ENCODE data around the gene CNNM4. TPM values are rescaled to one million over a fixed set of nuclear protein-coding genes. Genes with fewer than 3 reads are reported as not detected.
A peak's percentile ranks its signal among the peaks of the same experiment; 100 is the strongest.

Gene CNNM4
- total RNA-seq, 2 experiments from 2014 or later, result 5.6 to 6.0 TPM

GRCh38 chr2:96809951-96810782, 49.5 kb downstream of the CNNM4 start:
- H3K27ac Mint-ChIP-seq, result no peak overlapping the region
- H3K27me3 Mint-ChIP-seq (ENCODE audit: low read depth), result no peaks in the 10 kb centered on the region
- peaks cover 1% of the 10 kb centered on the region for H3K36me3 Mint-ChIP-seq (ENCODE audit: low read depth)
- intact Hi-C loops (cut with micrococcal nuclease), result no loop called here
- peaks cover 21% of the 10 kb centered on the region for H3K4me1 Mint-ChIP-seq (ENCODE audit: low read depth)
- CTCF ChIA-PET, result interaction anchor here (1.0 to 1.4 kb wide), 3 partner anchors 10 to 303 kb away, joined by 3 read pairs; partner anchors contain the start of gene ANKRD36
- no peak overlapping the region for H3K4me3 Mint-ChIP-seq
- no peaks in the 10 kb centered on the region for H3K9me3 Mint-ChIP-seq
- DNase-seq, result no peak

GRCh38 chr2:96810783-96811192, 50.1 kb downstream of the CNNM4 start:
- Mint-ChIP-seq H3K36me3 (ENCODE audit: low read depth) (peaks cover 1% of the 10 kb centered on the region), H3K4me1 (ENCODE audit: low read depth) (peaks cover 25% of the 10 kb centered on the region), H3K4me3 (no peak overlapping the region), H3K27ac (no peak overlapping the region), H3K9me3 (no peaks in the 10 kb centered on the region), H3K27me3 (ENCODE audit: low read depth) (no peaks in the 10 kb centered on the region)
- no peak for DNase-seq
- CTCF ChIA-PET, result interaction anchor here (0.7 to 1.4 kb wide), 2 partner anchors 47 kb away, joined by 3 read pairs; partner anchors contain the start of gene ANKRD39
- intact Hi-C loops (cut with micrococcal nuclease), result no loop called here

GRCh38 chr2:96811917-96812316, 51.2 kb downstream of the CNNM4 start:
- CTCF ChIA-PET, result interaction anchor here (1.3 kb wide), 1 partner anchor 10 kb away, joined by 4 read pairs; no protein-coding TSS in a partner anchor
- Mint-ChIP-seq H3K36me3 (ENCODE audit: low read depth) (peaks cover 1% of the 10 kb centered on the region), H3K4me3 (no peak overlapping the region), H3K27me3 (ENCODE audit: low read depth) (no peaks in the 10 kb centered on the region), H3K27ac (no peak overlapping the region), H3K4me1 (ENCODE audit: low read depth) (peaks cover 16% of the 10 kb centered on the region), H3K9me3 (no peaks in the 10 kb centered on the region)
- intact Hi-C loops (cut with micrococcal nuclease), result no loop called here
- DNase-seq, result no peak

GRCh38 chr2:96813656-96814055, 53.0 kb downstream of the CNNM4 start:
- peaks cover 28% of the 10 kb centered on the region for H3K4me1 Mint-ChIP-seq (ENCODE audit: low read depth)
- intact Hi-C loops (cut with micrococcal nuclease), result no loop called here
- no peaks in the 10 kb centered on the region for H3K9me3 Mint-ChIP-seq
- CTCF ChIA-PET, result interaction anchor here (0.8 to 1.0 kb wide), 2 partner anchors 12 to 79 kb away, joined by 3 to 4 read pairs; no protein-coding TSS in a partner anchor
- H3K36me3 Mint-ChIP-seq (ENCODE audit: low read depth), result peaks cover 3% of the 10 kb centered on the region
- no peak overlapping the region for H3K4me3 Mint-ChIP-seq
- no peak overlapping the region for H3K27ac Mint-ChIP-seq
- DNase-seq, result no peak
- H3K27me3 Mint-ChIP-seq (ENCODE audit: low read depth), result no peaks in the 10 kb centered on the region

- Mint-ChIP-seq H3K4me1 (ENCODE audit: low read depth) (peaks cover 47% of the 10 kb centered on the region), H3K9me3 (no peaks in the 10 kb centered on the region), H3K27me3 (ENCODE audit: low read depth) (no peaks in the 10 kb centered on the region), H3K4me3 (peak overlapping the region; percentile 76), H3K27ac (peak overlapping the region; percentile 40), H3K36me3 (ENCODE audit: low read depth) (peaks cover 3% of the 10 kb centered on the region)
- peak; percentile 31 for DNase-seq
- CTCF ChIA-PET, result interaction anchor here (1.1 to 2.2 kb wide), 2 partner anchors 13 to 135 kb away, joined by 3 to 6 read pairs; no protein-coding TSS in a partner anchor
- intact Hi-C loops (cut with micrococcal nuclease), result loop anchor here (1.0 to 5.0 kb wide), 8 partner anchors 23 to 493 kb away; partner anchors contain the start of genes ANKRD36, ANKRD39, CNNM4 and KANSL3
These were observed 54.8 kb downstream of the CNNM4 start for GRCh38 chr2:96815326-96816126.

GRCh38 chr2:96816127-96816835, 55.6 kb downstream of the CNNM4 start, which contains the start of gene CNNM3:
CNNM3 (plus strand) TSS chr2:96816268; CDS start chr2:96816278, 10 bp downstream.
- Mint-ChIP-seq H3K27me3 (ENCODE audit: low read depth) (no peaks in the 10 kb centered on the region), H3K36me3 (ENCODE audit: low read depth) (peaks cover 5% of the 10 kb centered on the region), H3K9me3 (no peaks in the 10 kb centered on the region), H3K4me1 (ENCODE audit: low read depth) (peaks cover 54% of the 10 kb centered on the region), H3K27ac (peak within 1 kb of the TSS; percentile 40), H3K4me3 (peak within 1 kb of the TSS; percentile 77)
- intact Hi-C loops (cut with micrococcal nuclease), result loop anchor here (1.0 to 5.0 kb wide), 8 partner anchors 23 to 494 kb away; partner anchors contain the start of genes ANKRD36, ANKRD39, CNNM4 and KANSL3
- DNase-seq, result peak; percentile 97
- CTCF ChIA-PET, result interaction anchor here (1.1 to 4.0 kb wide), 3 partner anchors 13 to 135 kb away, joined by 3 to 20 read pairs (median 6); no protein-coding TSS in a partner anchor

- DNase-seq, result no peak
- H3K9me3 Mint-ChIP-seq, result no peaks in the 10 kb centered on the region
- intact Hi-C loops (cut with micrococcal nuclease), result loop anchor here (1.0 to 5.0 kb wide), 8 partner anchors 22 to 495 kb away; partner anchors contain the start of genes ANKRD36, ANKRD39, CNNM4 and KANSL3
- H3K4me1 Mint-ChIP-seq (ENCODE audit: low read depth), result peaks cover 59% of the 10 kb centered on the region
- CTCF ChIA-PET, result interaction anchor here (1.1 to 4.0 kb wide), 3 partner anchors 14 to 134 kb away, joined by 3 to 20 read pairs (median 6); no protein-coding TSS in a partner anchor
- H3K36me3 Mint-ChIP-seq (ENCODE audit: low read depth), result peaks cover 6% of the 10 kb centered on the region
- no peaks in the 10 kb centered on the region for H3K27me3 Mint-ChIP-seq (ENCODE audit: low read depth)
- no peak overlapping the region for H3K27ac Mint-ChIP-seq
- peak overlapping the region; percentile 77 for H3K4me3 Mint-ChIP-seq
These were observed 56.4 kb downstream of the CNNM4 start for GRCh38 chr2:96816836-96817702.

GRCh38 chr2:96817882-96818281, 57.2 kb downstream of the CNNM4 start:
- Mint-ChIP-seq H3K27ac (no peak overlapping the region), H3K27me3 (ENCODE audit: low read depth) (no peaks in the 10 kb centered on the region), H3K4me3 (peak overlapping the region; percentile 77), H3K36me3 (ENCODE audit: low read depth) (peaks cover 6% of the 10 kb centered on the region), H3K4me1 (ENCODE audit: low read depth) (peaks cover 59% of the 10 kb centered on the region), H3K9me3 (no peaks in the 10 kb centered on the region)
- CTCF ChIA-PET, result interaction anchor here (0.6 to 4.0 kb wide), 3 partner anchors 10 to 295 kb away, joined by 3 to 20 read pairs (median 3); partner anchors contain the start of gene ANKRD36
- intact Hi-C loops (cut with micrococcal nuclease), result loop anchor here (2.0 to 5.0 kb wide), 4 partner anchors 21 to 496 kb away; partner anchors contain the start of gene ANKRD36
- DNase-seq, result no peak

GRCh38 chr2:96819128-96819875, 58.6 kb downstream of the CNNM4 start:
- DNase-seq, result no peak
- intact Hi-C loops (cut with micrococcal nuclease), result loop anchor here (5.0 kb wide), 2 partner anchors 143 to 497 kb away; no protein-coding TSS in a partner anchor
- Mint-ChIP-seq H3K27me3 (ENCODE audit: low read depth) (no peaks in the 10 kb centered on the region), H3K9me3 (no peaks in the 10 kb centered on the region), H3K4me1 (ENCODE audit: low read depth) (peaks cover 59% of the 10 kb centered on the region), H3K27ac (no peak overlapping the region), H3K36me3 (ENCODE audit: low read depth) (peaks cover 6% of the 10 kb centered on the region), H3K4me3 (peak overlapping the region; percentile 77)
- CTCF ChIA-PET, result interaction anchor here (0.7 to 4.0 kb wide), 8 partner anchors 16 to 142 kb away, joined by 3 to 20 read pairs (median 4); partner anchors contain the start of gene ANKRD39
